Ramos (cell line): ENCODE measurements around the gene PDK1.

Experiments used
- in situ Hi-C: fragments of 300-500 bp; cut with MboI; formaldehyde crosslinking; loops from one replicate; pipeline ENCODE4 v1.14.3; 2022; ENCODE audit warnings: low sequenced_read_pairs; ENCODE audit not compliant: unreplicated experiment

Gene PDK1

GRCh38 chr2:172634477-172634876, 78.6 kb downstream of the PDK1 start:
- in situ Hi-C loops: no loop called here

- in situ Hi-C loops: no loop called here
Observed at GRCh38 chr2:172635548-172635947, 79.7 kb downstream of the PDK1 start.

GRCh38 chr2:172639256-172639655, 83.4 kb downstream of the PDK1 start:
- in situ Hi-C loops: no loop called here

GRCh38 chr2:172639823-172640222, 83.9 kb downstream of the PDK1 start:
- in situ Hi-C loops: no loop called here

- in situ Hi-C loops: no loop called here
Observed at GRCh38 chr2:172640389-172640788, 84.5 kb downstream of the PDK1 start.

GRCh38 chr2:172642301-172643020, 86.6 kb downstream of the PDK1 start:
- in situ Hi-C loops: no loop called here

- in situ Hi-C loops: no loop called here
Observed at GRCh38 chr2:172643142-172643541, 87.3 kb downstream of the PDK1 start.

- in situ Hi-C loops: no loop called here
Observed at GRCh38 chr2:172647439-172647838, 91.5 kb downstream of the PDK1 start.

- in situ Hi-C loops: no loop called here
Observed at GRCh38 chr2:172655091-172655837, 99.4 kb downstream of the PDK1 start.

- in situ Hi-C loops: no loop called here
Observed at GRCh38 chr2:172655838-172656573, 100.1 kb downstream of the PDK1 start.
